HCT116 (cell line): Measurements from ENCODE around the gene ANKRD40CL. TPM values are rescaled to one million over a fixed set of nuclear protein-coding genes. Genes with fewer than 3 reads are reported as not detected.

ENCODE experiments used
- ATAC-seq: fragments of 200-7000 bp; cut with Tn5 transposase; 2 replicates; pipeline ENCODE4 v1.9.1; 2020; ENCODE audit warnings: mild to moderate bottlenecking, moderate library complexity
- BruUV-seq: library from RNA; stranded (reverse); fragments of 400-500 nt; replicated peaks from 2 replicates; lab custom pipeline; 2021; lab: Mats Ljungman, UMichigan
- CTCF ChIA-PET: fragments of 300-600 bp; sonication (Branson Sonifier 250); formaldehyde crosslinking; loops from one replicate; lab custom pipeline; 2021; ENCODE audit warnings: antibody characterized with exemption; lab: Charles Lee
- POLR2A ChIA-PET: fragments of 300-600, 350-600 bp; sonication (Branson Sonifier 250); formaldehyde crosslinking; loops from one replicate; lab custom pipeline; 2021; ENCODE audit warnings: antibody characterized with exemption; lab: Charles Lee
- RAD21 ChIA-PET, 2 experiments: fragments of 300-600 bp; sonication (Branson Sonifier 250); formaldehyde crosslinking; loops; one replicate each; lab custom pipeline; 2023; ENCODE audit warnings: low total read pairs in 2 of 2; ENCODE audit not compliant: uncharacterized antibody in 2 of 2, unreplicated experiment in 2 of 2, low non-redundant PET in 1 of 2; lab: Charles Lee
- DNase-seq: peaks from one replicate; pipeline ENCODE4 v3.0.0-alpha.2; 2010; ENCODE audit warnings: low read depth, low spot score
- H2AFZ ChIP-seq: fragments of 200-600 bp; shearing (Covaris generic), sonication (generic); 2 replicates; pipeline ENCODE4 v1.6.1; 2017; ENCODE audit warnings: low read depth, mixed run types, mixed read lengths, antibody characterized with exemption, low read length; ENCODE audit not compliant: poor library complexity, severe bottlenecking
- H3K27ac ChIP-seq: 2 replicates; pipeline ENCODE4 v1.5.1; 2012; ENCODE audit warnings: low read depth, low read length
- H3K27me3 ChIP-seq: fragments of 200-600 bp; sonication (generic); 2 replicates; pipeline ENCODE4 v1.6.1; 2016; ENCODE audit warnings: mixed run types, low read length, mixed read lengths; ENCODE audit not compliant: insufficient read depth
- H3K36me3 ChIP-seq, 2 experiments: fragments of 200-500 bp in 1 of 2; fragments of 200-600 bp in 1 of 2; sonication (Bioruptor generic) in 1 of 2; sonication (generic) in 1 of 2; 2 replicates each; pipeline versions ENCODE4 v1.5.1 to v1.6.1; 2014 to 2016; ENCODE audit warnings: low read length in 2 of 2, inconsistent platforms in 1 of 2, mixed read lengths in 1 of 2, mixed run types in 1 of 2; ENCODE audit not compliant: insufficient read depth in 2 of 2, control insufficient read depth in 1 of 2
- H3K4me1 ChIP-seq, 2 experiments: fragments of 200-600 bp in 1 of 2; sonication (generic) in 1 of 2; 2 replicates each; pipeline versions ENCODE4 v1.5.1 to v1.6.1; 2012 to 2017; ENCODE audit warnings: low read length in 2 of 2, inconsistent platforms in 1 of 2, mild to moderate bottlenecking in 1 of 2, mixed read lengths in 1 of 2, mixed run types in 1 of 2, moderate library complexity in 1 of 2; ENCODE audit not compliant: insufficient read depth in 2 of 2, control insufficient read depth in 1 of 2
- H3K4me2 ChIP-seq: fragments of 200-600 bp; sonication (generic); 2 replicates; pipeline ENCODE4 v1.6.1; 2017; ENCODE audit warnings: mixed run types, low read length, mixed read lengths
- H3K4me3 ChIP-seq, 2 experiments: fragments of 200-600 bp in 1 of 2; sonication (generic) in 1 of 2; replicated peaks in 1 of 2; 2 replicates each; pipeline ENCODE4 v1.5.1; 2011 to 2016; ENCODE audit warnings: low read length in 2 of 2, control low read depth in 1 of 2, low read depth in 1 of 2, mild to moderate bottlenecking in 1 of 2, mixed read lengths in 1 of 2, mixed run types in 1 of 2
- H3K79me2 ChIP-seq: fragments of 200-600 bp; sonication (generic); 2 replicates; pipeline ENCODE4 v1.6.1; 2017; ENCODE audit warnings: mild to moderate bottlenecking, mixed run types, low read length, moderate library complexity, mixed read lengths; ENCODE audit not compliant: insufficient read depth
- H3K9ac ChIP-seq: fragments of 200-600 bp; sonication (generic); 2 replicates; pipeline ENCODE4 v1.6.1; 2016; ENCODE audit warnings: low read length, mixed read lengths
- H3K9me2 ChIP-seq: fragments of 200-600 bp; sonication (generic), shearing (Covaris generic); 2 replicates; pipeline ENCODE4 v1.6.1; 2017; ENCODE audit warnings: mixed run types, mild to moderate bottlenecking, moderate library complexity; ENCODE audit not compliant: insufficient read depth
- H3K9me3 ChIP-seq, 2 experiments: fragments of 200-500 bp in 1 of 2; fragments of 200-600 bp in 1 of 2; sonication (Bioruptor generic) in 1 of 2; sonication (generic) in 1 of 2; 2 replicates each; pipeline ENCODE4 v1.6.1; 2014 to 2017; ENCODE audit warnings: low read length in 2 of 2, mixed read lengths in 2 of 2, inconsistent platforms in 1 of 2, low read depth in 1 of 2, mild to moderate bottlenecking in 1 of 2, mixed run types in 1 of 2, moderate library complexity in 1 of 2; ENCODE audit not compliant: control insufficient read depth in 1 of 2, insufficient read depth in 1 of 2
- H4K20me1 ChIP-seq: fragments of 200-600 bp; sonication (generic), shearing (Covaris generic); 2 replicates; pipeline ENCODE4 v1.6.1; 2017; ENCODE audit warnings: mixed run types, mild to moderate bottlenecking, moderate library complexity; ENCODE audit not compliant: insufficient read depth
- EGR1 ChIP-seq: IDR thresholded peaks from 2 replicates; pipeline ENCODE4 v1.6.1; 2012; ENCODE audit warnings: low read depth
- EZH2 ChIP-seq: fragments of 200-600 bp; sonication (generic); IDR thresholded peaks from 2 replicates; pipeline ENCODE4 v1.6.1; 2017; ENCODE audit warnings: antibody characterized with exemption, mixed run types
- ZFX ChIP-seq: fragments of 450-650 bp; IDR thresholded peaks from 2 replicates; pipeline ENCODE4 v1.6.1; 2017
- intact Hi-C: fragments of 100-400 bp; cut with micrococcal nuclease; formaldehyde crosslinking; loops from 2 replicates; pipeline ENCODE4 v1.10.0; 2022
- total RNA-seq: library from RNA; stranded (reverse); gene quantifications from one replicate; pipeline ENCODE4 v1.2.1, GENCODE V29; 2021; ENCODE audit not compliant: unreplicated experiment
- TF ChIP-seq, protein P1 (sequence below): IDR thresholded peaks from 2 replicates; pipeline ENCODE4 v1.6.1; 2012

ANKRD40CL gene
- total RNA-seq, 1 experiment from 2014 or later, result 0.57 TPM

DNA sequence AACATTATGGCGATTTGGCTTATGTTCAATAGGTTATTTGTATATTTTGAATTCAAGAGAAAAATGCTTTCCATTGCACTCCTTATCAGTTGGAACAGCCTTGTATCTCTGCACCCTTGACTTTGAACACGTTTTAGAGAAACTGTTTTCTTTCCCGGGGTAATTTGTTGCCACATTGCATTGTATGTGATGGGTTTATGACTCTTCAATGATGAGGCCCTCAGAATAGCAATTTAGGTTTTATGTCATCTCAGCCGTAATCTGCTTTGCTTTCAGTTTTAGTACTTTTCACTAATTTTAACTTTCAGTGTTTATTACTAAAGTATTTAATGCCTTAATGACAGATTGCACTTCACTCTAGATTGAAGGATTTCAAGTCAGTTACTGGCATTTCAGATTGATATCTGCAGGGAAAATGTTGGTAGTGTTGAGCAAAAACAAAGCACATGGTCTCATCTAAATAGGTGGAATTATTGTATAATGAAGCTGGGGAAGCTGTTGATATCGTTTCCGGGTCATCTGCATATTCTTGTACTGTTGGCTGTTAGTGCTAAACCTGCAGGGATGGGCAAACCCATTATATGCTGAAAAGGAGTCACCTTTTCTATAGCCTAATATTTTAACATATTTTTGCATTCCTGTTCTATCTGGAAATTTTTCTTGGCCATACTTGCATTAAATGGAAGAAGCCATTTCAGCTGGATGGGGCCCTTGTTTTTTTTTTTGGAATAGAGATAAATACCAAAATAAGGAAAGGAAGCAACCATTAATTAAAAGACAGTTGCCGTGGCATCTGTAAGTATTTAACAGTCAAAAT lies 45.9 kb downstream of the ANKRD40CL start:
- Histone ChIP-seq H3K4me3 (peak overlapping the region; percentile 65 to 98), H3K4me2 (peak overlapping the region; percentile 78), H3K27ac (no peak overlapping the region), H3K79me2 (peaks cover 71% of the 10 kb centered on the region), H2AFZ (no peak overlapping the region), H3K9ac (peak overlapping the region; percentile 93), H4K20me1 (peaks cover 59% of the 10 kb centered on the region), H3K9me3 (no peaks in the 10 kb centered on the region), H3K36me3 (peaks cover 8 to 17% of the 10 kb centered on the region in 2 experiments; a peak in 3 of 4 replicates), H3K27me3 (no peaks in the 10 kb centered on the region), H3K4me1 (peaks cover 24 to 56% of the 10 kb centered on the region in 2 experiments), H3K9me2 (no peaks in the 10 kb centered on the region)
- no peak for DNase-seq
- intact Hi-C loops, result no loop called here
- TF ChIP-seq EZH2, result no peak
- TF ChIP-seq EGR1, result 0 out of 2 replicates have a peak, but pooled peaks have one; percentile 6
- ChIA-PET POLR2A (no interaction called here), CTCF (no interaction called here), RAD21 (no interaction called here)
- no TSS peak for BruUV-seq
- ATAC-seq, result no peak

DNA sequence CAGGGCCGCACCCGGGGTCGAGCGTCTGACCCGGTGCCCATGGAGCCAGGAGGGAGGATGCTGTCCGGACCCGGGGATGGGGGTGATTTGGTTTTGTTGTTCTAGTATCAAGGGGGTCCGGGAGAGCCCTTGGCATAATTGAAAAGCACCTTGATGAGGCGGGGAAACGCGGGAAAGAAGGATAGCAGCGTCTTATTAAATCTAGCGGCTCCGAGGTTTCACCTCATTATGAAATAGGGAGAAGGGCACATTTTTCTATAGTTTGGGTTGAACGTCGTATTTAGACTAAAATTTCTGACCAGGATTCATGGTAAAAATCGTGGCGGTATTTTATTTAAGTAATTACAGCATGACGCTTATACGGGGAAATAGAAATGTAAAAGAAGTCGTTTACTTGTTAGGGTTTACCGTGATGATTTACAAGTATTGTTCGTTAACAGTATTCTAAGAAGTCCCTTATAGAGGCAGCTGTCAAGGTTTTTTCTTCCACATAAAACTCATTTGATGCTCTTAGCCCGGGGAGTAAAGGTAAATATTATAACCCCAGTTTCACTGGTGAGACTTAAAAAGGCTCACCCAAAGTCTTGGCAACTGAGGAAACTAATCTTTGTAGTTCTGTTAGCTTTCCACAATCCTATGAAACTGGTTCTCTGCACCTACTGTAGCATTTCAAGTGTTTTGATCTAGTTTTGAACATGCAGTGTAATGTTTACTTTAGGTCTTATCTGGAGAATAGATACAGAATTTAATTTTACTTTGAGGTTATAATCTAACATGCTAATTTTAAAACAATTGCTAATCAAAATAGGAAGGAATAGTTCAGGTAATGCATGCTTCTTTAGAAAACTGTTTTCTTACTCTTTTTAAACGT lies 47.2 kb downstream of the ANKRD40CL start:
- Histone ChIP-seq H2AFZ (no peak overlapping the region), H3K27me3 (no peaks in the 10 kb centered on the region), H3K27ac (peak overlapping the region; percentile 95), H3K36me3 (peaks cover 4 to 17% of the 10 kb centered on the region in 2 experiments; a peak in 2 of 4 replicates), H4K20me1 (peaks cover 47% of the 10 kb centered on the region), H3K9ac (peak overlapping the region; percentile 93), H3K4me1 (peaks cover 26 to 56% of the 10 kb centered on the region in 2 experiments), H3K9me2 (no peaks in the 10 kb centered on the region), H3K4me3 (peak overlapping the region; percentile 65 to 98), H3K9me3 (no peaks in the 10 kb centered on the region), H3K79me2 (peaks cover 59% of the 10 kb centered on the region), H3K4me2 (peak overlapping the region; percentile 78)
- RAD21 ChIA-PET, result interaction anchor here in 1 of 2 experiments (0.5 kb wide), 1 partner anchor 894 kb away, joined by 3 read pairs; no protein-coding TSS in a partner anchor
- ATAC-seq (no peak), DNase-seq (no peak)
- TF ChIP-seq ZFX, result peak; percentile 68; the same call in 1 of the 2 replicates
- TF ChIP-seq, protein P1, sequence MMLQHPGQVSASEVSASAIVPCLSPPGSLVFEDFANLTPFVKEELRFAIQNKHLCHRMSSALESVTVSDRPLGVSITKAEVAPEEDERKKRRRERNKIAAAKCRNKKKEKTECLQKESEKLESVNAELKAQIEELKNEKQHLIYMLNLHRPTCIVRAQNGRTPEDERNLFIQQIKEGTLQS, result no peak
- POLR2A ChIA-PET, result interaction anchor here (0.6 to 1.8 kb wide), 12 partner anchors 10 to 178 kb away, joined by 3 to 7 read pairs (median 5); partner anchors contain the start of genes ANKRD40 and TOB1
- BruUV-seq, result TSS peak; percentile 55
- intact Hi-C loops, result no loop called here
- CTCF ChIA-PET, result interaction anchor here (1.0 kb wide), 1 partner anchor 64 kb away, joined by 3 read pairs; no protein-coding TSS in a partner anchor
